IPS DF 6.9 (cell line): ENCODE results near the gene FGF18.

Experiments used
- DNase-seq: peaks from one replicate; pipeline ENCODE4 v3.0.0-alpha.2; 2013; ENCODE audit warnings: low read depth, low spot score
- H3K27ac ChIP-seq: one replicate; pipeline ENCODE4 v1.5.1; 2013; ENCODE audit warnings: low read length, control low read depth
- H3K27me3 ChIP-seq: 2 replicates; pipeline ENCODE4 v1.6.1; 2013; ENCODE audit warnings: mild to moderate bottlenecking, low read length; ENCODE audit not compliant: control insufficient read depth, insufficient read depth
- H3K36me3 ChIP-seq: 2 replicates; pipeline ENCODE4 v1.6.1; 2013; ENCODE audit warnings: low read length; ENCODE audit not compliant: control insufficient read depth, insufficient read depth
- H3K4me1 ChIP-seq: 2 replicates; pipeline ENCODE4 v1.6.1; 2013; ENCODE audit warnings: low read length; ENCODE audit not compliant: control insufficient read depth, insufficient read depth
- H3K4me3 ChIP-seq: 2 replicates; pipeline ENCODE4 v1.5.1; 2013; ENCODE audit warnings: mild to moderate bottlenecking, low read length
- H3K9me3 ChIP-seq: 2 replicates; pipeline ENCODE4 v1.6.1; 2013; ENCODE audit warnings: low read length, inconsistent platforms; ENCODE audit not compliant: control insufficient read depth, insufficient read depth
- WGBS: extraction: QIAGEN DNeasy Blood & Tissue Kit; methylation state at CpG from one replicate; pipeline ENCODE4 v1.1.7; 2013; ENCODE audit warnings: mixed read lengths, missing lambda C conversion rate; ENCODE audit not compliant: insufficient read length, insufficient coverage; 5-methylcytosine and 5-hydroxymethylcytosine counted together

FGF18 gene

GRCh38 chr5:171457208-171457981 is 37.9 kb downstream of the FGF18 start:
- Histone ChIP-seq H3K4me1 (0 out of 2 replicates have a peak, but pooled peaks cover 1% of the 10 kb centered on the region), H3K27me3 (no peaks in the 10 kb centered on the region)
- WGBS: no CpG with 5 or more reads among the region's 25 CpGs

GRCh38 chr5:171459839-171460238 is 40.4 kb downstream of the FGF18 start:
- Histone ChIP-seq H3K36me3 (no peaks in the 10 kb centered on the region), H3K27me3 (no peaks in the 10 kb centered on the region), H3K27ac (no peak overlapping the region), H3K9me3 (no peaks in the 10 kb centered on the region), H3K4me3 (no peak overlapping the region), H3K4me1 (0 out of 2 replicates have a peak, but pooled peaks cover 1% of the 10 kb centered on the region)
- DNase-seq: no peak
- WGBS: no CpG with 5 or more reads among the region's 6 CpGs

More at GRCh38 chr5:171457208-171457981, 37.9 kb downstream of the FGF18 start:
- H3K36me3 ChIP-seq: no peaks in the 10 kb centered on the region
- H3K9me3 ChIP-seq: no peaks in the 10 kb centered on the region
- H3K27ac ChIP-seq: no peak overlapping the region
- no peak for DNase-seq
- H3K4me3 ChIP-seq: no peak overlapping the region

GRCh38 chr5:171462136-171462927 is 42.9 kb downstream of the FGF18 start:
- Histone ChIP-seq H3K27me3 (no peaks in the 10 kb centered on the region), H3K4me1 (0 out of 2 replicates have a peak, but pooled peaks cover 1% of the 10 kb centered on the region), H3K36me3 (no peaks in the 10 kb centered on the region), H3K9me3 (no peaks in the 10 kb centered on the region), H3K4me3 (no peak overlapping the region), H3K27ac (no peak overlapping the region)
- no CpG with 5 or more reads among the region's 15 CpGs for WGBS
- DNase-seq: no peak

- Histone ChIP-seq H3K4me1 (0 out of 2 replicates have a peak, but pooled peaks cover 1% of the 10 kb centered on the region), H3K27me3 (no peaks in the 10 kb centered on the region), H3K9me3 (no peaks in the 10 kb centered on the region), H3K36me3 (no peaks in the 10 kb centered on the region), H3K4me3 (no peak overlapping the region), H3K27ac (no peak overlapping the region)
- no CpG with 5 or more reads among the region's 11 CpGs for WGBS
- no peak for DNase-seq
Observed at GRCh38 chr5:171462928-171463861, 43.7 kb downstream of the FGF18 start.

- H3K27ac ChIP-seq: no peak overlapping the region
- WGBS: no CpG with 5 or more reads among the region's 4 CpGs
- H3K27me3 ChIP-seq: no peaks in the 10 kb centered on the region
- H3K9me3 ChIP-seq: no peaks in the 10 kb centered on the region
- 0 out of 2 replicates have a peak, but pooled peaks cover 1% of the 10 kb centered on the region for H3K4me1 ChIP-seq
- DNase-seq: no peak
- H3K36me3 ChIP-seq: no peaks in the 10 kb centered on the region
- no peak overlapping the region for H3K4me3 ChIP-seq
Observed at GRCh38 chr5:171463862-171464229, 44.4 kb downstream of the FGF18 start.

- no CpG with 5 or more reads among the region's 12 CpGs for WGBS
- Histone ChIP-seq H3K4me3 (no peak overlapping the region), H3K27ac (no peak overlapping the region), H3K9me3 (no peaks in the 10 kb centered on the region), H3K27me3 (no peaks in the 10 kb centered on the region), H3K36me3 (no peaks in the 10 kb centered on the region), H3K4me1 (0 out of 2 replicates have a peak, but pooled peaks cover 1% of the 10 kb centered on the region)
- no peak for DNase-seq
Observed at GRCh38 chr5:171464829-171465228, 45.4 kb downstream of the FGF18 start.

- Histone ChIP-seq H3K9me3 (no peaks in the 10 kb centered on the region), H3K4me3 (no peak overlapping the region), H3K27me3 (no peaks in the 10 kb centered on the region), H3K36me3 (no peaks in the 10 kb centered on the region), H3K4me1 (0 out of 2 replicates have a peak, but pooled peaks cover under 1% of the 10 kb centered on the region), H3K27ac (no peak overlapping the region)
- DNase-seq: no peak
- WGBS: no CpG with 5 or more reads among the region's 12 CpGs
Observed at GRCh38 chr5:171467107-171467506, 47.7 kb downstream of the FGF18 start.

GRCh38 chr5:171469326-171469725 is 49.9 kb downstream of the FGF18 start:
- H3K9me3 ChIP-seq: no peaks in the 10 kb centered on the region
- no peak for DNase-seq
- H3K36me3 ChIP-seq: no peaks in the 10 kb centered on the region
- H3K4me3 ChIP-seq: no peak overlapping the region
- H3K27ac ChIP-seq: no peak overlapping the region
- H3K27me3 ChIP-seq: no peaks in the 10 kb centered on the region
- WGBS: no CpG with 5 or more reads among the region's 4 CpGs
- no peaks in the 10 kb centered on the region for H3K4me1 ChIP-seq

GRCh38 chr5:171470420-171470819 is 51.0 kb downstream of the FGF18 start:
- Histone ChIP-seq H3K4me1 (no peaks in the 10 kb centered on the region), H3K27me3 (no peaks in the 10 kb centered on the region), H3K27ac (no peak overlapping the region), H3K4me3 (no peak overlapping the region), H3K9me3 (no peaks in the 10 kb centered on the region), H3K36me3 (no peaks in the 10 kb centered on the region)
- no peak for DNase-seq
- no CpG with 5 or more reads among the region's 15 CpGs for WGBS
